Bronchial epithelial cell (primary cell): ENCODE measurements around the gene PPP1R1C. TPM values are rescaled to one million over a fixed set of nuclear protein-coding genes. Genes with fewer than 3 reads are reported as not detected.

Source experiments
- DNase-seq: peaks from one replicate; pipeline ENCODE4 v3.0.0-alpha.2; 2010; ENCODE audit warnings: low read depth
- FAIRE-seq: peaks from 2 replicates; lab custom pipeline; 2011; peaks lifted over from hg19 to GRCh38; lab: Jason Lieb, UNC
- H3K27me3 ChIP-seq: 2 replicates; pipeline ENCODE4 v1.5.1; 2011; ENCODE audit warnings: low read length; ENCODE audit not compliant: control insufficient read depth, insufficient read depth
- H3K36me3 ChIP-seq: 2 replicates; pipeline ENCODE4 v1.5.1; 2011; ENCODE audit warnings: low read length; ENCODE audit not compliant: control insufficient read depth, insufficient read depth
- H3K4me3 ChIP-seq: 2 replicates; pipeline ENCODE4 v1.5.1; 2011; ENCODE audit warnings: mild to moderate bottlenecking, low read depth, low read length, control low read depth
- CTCF ChIP-seq: IDR thresholded peaks from 2 replicates; pipeline ENCODE4 v1.5.1; 2011; ENCODE audit warnings: mild to moderate bottlenecking, moderate library complexity, low read length, control low read depth, inconsistent platforms; ENCODE audit not compliant: insufficient read depth, severe bottlenecking
- total RNA-seq: library from RNA; depleted of rRNA; stranded (reverse); fragments of >200 nt; gene quantifications from 2 replicates; pipeline ENCODE4 v1.2.1, GENCODE V29; 2014

Gene PPP1R1C
- total RNA-seq, 1 donor from 2014 or later = 2.1 TPM

- no peak for FAIRE-seq
- DNase-seq = no peak
- Histone ChIP-seq H3K27me3 (no peaks in the 10 kb centered on the region), H3K36me3 (no peaks in the 10 kb centered on the region), H3K4me3 (no peak overlapping the region)
- TF ChIP-seq CTCF = no peak
These were observed 64.9 kb downstream of the PPP1R1C start for GRCh38 chr2:182050333-182051135.

GRCh38 chr2:182055993-182056392, 70.3 kb downstream of the PPP1R1C start:
- DNase-seq (no peak), FAIRE-seq (no peak)
- TF ChIP-seq CTCF = no peak

GRCh38 chr2:182057002-182057401, 71.3 kb downstream of the PPP1R1C start:
- no peaks in the 10 kb centered on the region for H3K36me3 ChIP-seq
- H3K4me3 ChIP-seq = no peak overlapping the region
- DNase-seq (no peak), FAIRE-seq (no peak)
- no peak for TF ChIP-seq CTCF
- no peaks in the 10 kb centered on the region for H3K27me3 ChIP-seq

More at GRCh38 chr2:182055993-182056392, 70.3 kb downstream of the PPP1R1C start:
- H3K36me3 ChIP-seq = no peaks in the 10 kb centered on the region
- no peaks in the 10 kb centered on the region for H3K27me3 ChIP-seq
- no peak overlapping the region for H3K4me3 ChIP-seq

- Histone ChIP-seq H3K4me3 (no peak overlapping the region), H3K36me3 (no peaks in the 10 kb centered on the region), H3K27me3 (no peaks in the 10 kb centered on the region)
- DNase-seq (no peak), FAIRE-seq (no peak)
- TF ChIP-seq CTCF = no peak
These were observed 72.4 kb downstream of the PPP1R1C start for GRCh38 chr2:182058056-182058455.

GRCh38 chr2:182061739-182062138, 76.1 kb downstream of the PPP1R1C start:
- Histone ChIP-seq H3K27me3 (no peaks in the 10 kb centered on the region), H3K36me3 (no peaks in the 10 kb centered on the region), H3K4me3 (no peak overlapping the region)
- no peak for FAIRE-seq
- TF ChIP-seq CTCF = no peak
- DNase-seq = no peak
